8988T (cell line): Measurements from ENCODE around the gene HOXB7.

Source experiments
- DNase-seq: peaks from one replicate; pipeline ENCODE4 v3.0.0; 2011

Gene HOXB7

DNA sequence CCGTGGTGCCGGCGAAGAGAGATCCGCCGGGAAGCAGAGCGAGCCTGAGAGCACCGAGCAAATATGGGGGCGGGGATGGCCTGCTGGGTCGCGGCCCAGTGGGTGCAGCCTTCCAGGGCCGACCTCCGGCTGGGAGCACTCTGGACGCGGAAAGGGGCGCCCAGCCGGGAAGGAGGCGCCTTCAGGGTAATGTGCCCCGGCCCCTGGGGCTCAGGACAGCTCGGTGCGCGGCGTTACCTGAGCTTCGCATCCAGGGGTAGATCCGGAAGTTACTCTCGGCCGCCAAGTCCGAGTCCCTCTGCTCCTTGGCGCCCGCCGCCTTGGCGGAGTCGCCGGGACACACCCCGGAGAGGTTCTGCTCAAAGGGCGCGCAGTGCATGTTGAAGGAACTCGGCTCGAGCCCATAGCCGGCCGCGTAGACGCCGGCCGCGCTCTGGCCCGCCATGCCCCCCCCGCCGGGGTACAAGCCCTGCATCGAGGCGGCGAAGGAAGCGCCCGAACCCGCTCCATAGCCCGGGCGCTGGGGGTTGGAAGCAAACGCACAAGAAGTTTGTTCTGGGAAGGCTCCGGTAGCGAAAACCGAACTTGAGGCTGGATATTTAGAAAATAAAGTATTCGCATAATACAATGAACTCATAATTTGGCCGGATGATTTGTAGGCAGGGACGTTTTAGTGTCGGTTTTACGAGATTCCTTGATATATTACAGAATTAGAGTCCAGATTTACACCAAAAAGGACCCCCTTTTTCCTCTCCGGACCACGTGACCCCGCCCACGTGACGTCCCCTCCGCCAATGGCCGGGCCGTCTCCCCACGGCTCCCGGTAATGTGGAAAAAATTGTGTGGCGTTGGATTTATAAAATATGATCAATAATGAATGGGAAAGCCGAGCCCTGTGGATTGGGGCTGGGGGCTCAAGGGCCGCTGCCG, at the start of gene HOXB7:
Gene HOXB7, minus strand, starts transcription at position 736 of the 930 bp plus-strand sequence. Its CDS starts 99 bp downstream, at position 637.
- peak; percentile 71 for DNase-seq

DNA sequence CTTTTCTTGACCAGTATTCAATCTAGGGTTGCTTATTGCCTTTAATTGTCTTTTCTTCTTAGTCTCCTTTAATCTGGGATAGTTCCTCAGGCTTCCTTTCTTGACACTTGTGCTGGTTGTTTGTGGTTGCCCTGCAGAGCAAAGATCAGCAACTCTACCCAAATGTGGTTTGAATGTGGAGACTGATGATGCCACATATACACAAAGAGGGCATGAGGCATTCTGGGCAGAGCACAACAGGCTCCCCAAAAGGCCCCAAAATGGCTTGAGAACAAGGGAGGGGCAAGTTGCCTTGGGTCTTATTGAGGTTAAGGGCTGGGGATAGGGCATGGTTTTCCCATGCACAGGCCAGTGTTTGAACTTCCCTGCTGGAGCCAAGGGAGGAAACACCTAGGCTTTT, 45.1 kb upstream of the HOXB7 start:
- DNase-seq = no peak

DNA sequence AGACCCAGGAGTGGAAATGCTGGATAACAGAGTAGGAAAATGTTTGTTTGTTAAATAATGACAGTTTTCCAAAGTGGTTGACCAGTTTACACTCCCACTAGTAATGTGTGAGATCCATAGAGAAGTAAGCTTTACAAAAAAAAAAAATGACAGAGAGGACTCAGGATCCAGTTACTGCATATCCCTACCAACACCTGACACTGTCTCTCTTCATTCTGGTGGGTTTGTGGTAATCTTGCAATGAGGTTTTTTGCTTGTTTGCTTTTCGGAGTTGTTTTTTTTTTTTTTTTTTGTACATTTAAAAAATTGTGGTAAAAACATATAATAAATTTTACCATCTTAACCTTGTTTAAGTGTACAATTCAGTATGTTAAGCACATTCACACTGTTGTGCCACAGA, 38.9 kb upstream of the HOXB7 start:
- DNase-seq = no peak

DNA sequence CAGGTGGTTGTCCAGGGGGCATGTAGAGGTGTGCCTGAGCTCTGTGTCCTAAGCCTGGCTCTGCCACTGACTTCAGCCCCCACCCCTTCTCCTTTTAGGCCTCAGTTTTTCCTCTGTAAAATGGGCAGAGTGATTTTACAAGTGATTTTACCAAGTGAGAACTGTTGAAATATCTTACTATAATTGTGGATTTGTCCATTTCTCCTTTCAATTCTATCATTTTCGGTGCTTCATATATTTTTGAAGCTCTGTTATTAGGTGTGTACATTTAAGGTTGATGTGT, 37.1 kb upstream of the HOXB7 start:
- no peak for DNase-seq

DNA sequence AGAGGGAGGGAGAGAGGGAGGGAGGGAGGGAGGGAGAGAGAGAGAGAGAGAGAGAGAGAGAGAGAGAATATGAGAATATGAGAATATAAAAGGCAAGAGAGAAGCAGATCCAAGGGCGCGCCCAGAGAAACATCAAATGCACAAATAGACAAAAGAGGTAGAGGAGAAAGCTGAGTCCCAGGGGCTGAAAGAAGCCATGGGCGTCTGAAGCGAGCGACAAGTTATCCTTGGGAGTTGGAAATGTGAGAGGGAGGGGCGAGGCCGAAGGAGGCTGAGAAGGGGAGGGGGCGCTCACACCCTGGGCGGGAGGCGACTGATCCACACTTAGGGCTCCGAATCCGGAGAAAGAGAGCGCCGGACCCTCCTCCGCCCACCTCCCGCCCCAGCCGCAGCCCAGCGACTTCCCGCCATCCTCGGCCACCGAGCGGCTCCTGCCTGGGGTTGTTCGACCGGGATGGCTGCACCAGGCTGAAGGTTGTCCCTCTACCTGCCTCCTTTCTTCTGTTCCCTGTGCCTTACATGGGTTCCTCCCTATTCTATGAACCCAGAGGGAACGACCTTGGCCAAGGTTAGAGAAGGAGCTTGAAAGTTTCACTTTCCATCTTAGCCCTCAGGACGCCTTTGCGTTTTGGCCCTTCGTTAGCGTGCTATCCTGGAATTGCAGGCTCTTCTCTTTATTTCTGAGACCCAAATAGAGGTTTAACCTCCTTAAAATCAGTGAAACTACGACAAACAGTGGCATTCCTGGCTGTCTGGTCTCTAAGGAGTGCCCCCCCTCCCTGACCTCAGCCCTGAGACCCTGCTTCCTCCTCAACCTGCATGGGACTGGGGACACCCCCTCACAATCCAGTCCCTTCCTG, 36.5 kb upstream of the HOXB7 start:
- no peak for DNase-seq

DNA sequence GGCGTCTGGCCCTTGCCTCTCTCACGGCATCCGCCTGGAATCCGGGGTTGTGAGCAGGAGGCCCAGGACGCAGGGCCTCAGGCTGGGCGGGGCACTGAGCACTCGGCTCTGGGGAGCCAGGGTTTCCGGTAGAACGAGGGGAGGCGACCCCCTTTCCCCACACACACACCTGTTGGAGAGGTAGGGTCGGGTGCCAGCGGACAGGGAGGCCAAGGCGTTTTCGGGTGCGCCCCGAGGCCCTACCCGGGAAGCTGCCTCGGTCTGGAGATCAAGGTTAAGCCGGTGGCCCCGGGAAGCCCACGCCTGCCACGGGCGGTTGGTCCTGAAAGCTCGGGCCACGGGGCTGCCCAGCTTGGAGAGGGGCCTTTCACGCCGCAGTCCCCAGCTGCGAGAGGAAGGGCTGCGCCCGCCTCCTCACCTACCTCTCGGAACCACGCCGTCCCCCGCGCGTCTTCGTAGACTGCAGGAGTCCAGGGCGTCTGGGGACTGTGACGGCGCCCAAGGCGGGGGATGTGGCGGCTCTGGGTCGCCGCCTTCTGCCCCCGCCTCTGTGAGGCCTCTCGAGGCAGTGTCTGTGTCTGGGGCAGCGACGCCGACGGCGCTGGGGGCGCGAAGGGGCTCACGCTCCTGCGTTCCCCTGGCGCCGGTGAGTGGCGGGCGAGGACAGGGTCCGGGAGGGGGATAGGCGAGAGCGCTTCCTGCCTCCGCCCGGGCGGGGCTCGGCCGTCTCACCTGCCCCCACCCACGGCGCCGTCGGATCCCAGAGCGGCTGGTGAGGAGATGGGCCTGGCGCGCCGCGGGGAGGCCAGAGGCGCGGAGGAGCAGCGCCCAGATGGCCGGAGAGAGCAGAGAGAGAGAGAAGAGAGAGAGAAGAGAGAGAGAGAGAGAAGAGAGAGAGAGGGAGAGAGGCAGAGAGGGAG, 35.6 kb upstream of the HOXB7 start:
- DNase-seq = peak; percentile 73

DNA sequence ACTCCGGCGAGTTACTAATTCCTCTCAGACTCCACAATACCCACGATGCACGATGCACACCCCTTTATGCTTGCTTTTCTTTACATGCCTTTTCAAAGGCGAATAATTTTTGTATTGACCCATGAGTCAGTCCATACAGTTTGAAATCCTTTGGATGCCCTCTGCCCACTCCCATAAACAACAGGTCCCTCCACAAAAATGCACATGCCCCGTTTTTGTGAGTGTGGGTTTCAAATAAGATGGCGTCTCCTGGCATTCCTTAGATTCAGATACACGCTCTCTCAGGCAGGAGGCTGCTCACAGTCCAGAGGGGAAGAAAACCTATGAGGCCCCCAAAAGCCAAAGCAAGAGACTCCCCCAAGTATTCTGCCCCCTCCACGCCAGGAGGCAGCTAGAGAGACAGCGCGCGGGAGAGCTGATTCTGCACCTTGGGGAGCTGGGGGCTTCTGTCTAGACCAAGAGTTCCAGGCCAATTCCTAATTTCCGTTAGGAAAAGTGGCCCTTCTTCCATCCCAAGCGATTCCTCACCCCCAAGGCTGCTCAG, 34.9 kb upstream of the HOXB7 start:
- DNase-seq = peak; percentile 32

DNA sequence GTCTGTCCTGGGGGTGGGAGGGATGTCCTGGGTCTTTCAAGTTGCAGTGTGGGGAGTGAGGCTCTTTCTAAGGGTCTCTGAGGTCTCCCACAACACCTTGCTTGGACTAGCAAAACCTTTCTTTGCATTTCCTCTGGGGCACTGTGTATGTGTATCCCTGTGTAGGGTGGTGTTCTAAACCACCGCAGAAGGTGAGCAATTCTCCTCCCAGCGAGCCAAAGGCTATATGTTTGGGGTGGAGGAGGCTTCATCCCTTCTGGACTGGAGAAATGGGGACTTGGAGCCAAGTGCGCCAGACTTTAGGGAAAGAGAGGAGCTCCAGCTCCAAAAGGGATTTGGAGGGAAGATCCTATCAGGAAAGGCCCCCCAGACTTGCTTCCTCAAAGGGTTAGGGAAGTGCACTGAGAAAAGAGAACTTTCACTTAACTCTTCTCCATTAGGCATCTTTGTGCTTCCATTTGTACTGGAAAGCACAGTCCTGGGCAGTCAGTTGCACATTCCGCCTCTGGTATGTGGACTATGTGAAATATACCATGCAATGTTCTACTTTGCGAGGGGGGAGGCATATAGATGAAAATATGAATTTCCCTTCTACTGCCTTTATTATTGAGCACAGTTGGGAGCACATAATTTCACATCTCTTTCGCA, 34.2 kb upstream of the HOXB7 start:
- peak; percentile 10 for DNase-seq

DNA sequence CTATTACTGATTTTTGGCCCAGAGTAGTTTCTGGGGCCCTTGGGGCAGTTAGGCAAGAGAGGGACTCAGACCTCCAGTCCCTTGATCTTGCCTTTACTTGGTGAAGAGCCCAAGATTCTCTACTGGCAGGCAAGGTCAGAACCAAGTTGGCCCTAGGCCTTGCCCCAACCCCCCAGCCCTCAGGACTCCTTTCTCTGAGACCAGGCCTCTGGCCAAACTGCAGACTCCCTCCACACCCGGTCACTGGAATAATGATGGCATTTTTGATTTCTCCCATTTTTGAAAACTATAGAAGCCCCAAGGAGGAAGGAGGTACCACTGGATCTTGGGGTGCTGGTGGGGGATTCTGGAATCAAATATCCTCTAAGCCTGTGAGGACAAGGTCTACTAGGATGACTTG, 33.3 kb upstream of the HOXB7 start:
- no peak for DNase-seq

DNA sequence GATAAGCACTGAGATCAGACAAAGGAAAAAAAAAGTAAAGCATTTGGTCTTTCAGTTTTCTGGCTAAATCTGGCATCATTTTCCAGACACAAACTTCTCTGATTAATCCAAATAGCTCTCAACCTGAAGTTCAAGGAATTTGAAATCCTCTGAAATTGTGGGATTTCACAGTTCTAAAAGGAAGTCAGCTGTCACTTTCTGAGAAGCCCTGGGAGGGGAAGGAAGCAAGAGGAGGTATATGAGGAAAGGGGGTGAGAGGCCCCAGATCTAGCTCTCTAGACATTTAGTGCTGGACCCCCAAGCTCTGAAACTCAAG, 32.8 kb upstream of the HOXB7 start:
- DNase-seq = no peak

DNA sequence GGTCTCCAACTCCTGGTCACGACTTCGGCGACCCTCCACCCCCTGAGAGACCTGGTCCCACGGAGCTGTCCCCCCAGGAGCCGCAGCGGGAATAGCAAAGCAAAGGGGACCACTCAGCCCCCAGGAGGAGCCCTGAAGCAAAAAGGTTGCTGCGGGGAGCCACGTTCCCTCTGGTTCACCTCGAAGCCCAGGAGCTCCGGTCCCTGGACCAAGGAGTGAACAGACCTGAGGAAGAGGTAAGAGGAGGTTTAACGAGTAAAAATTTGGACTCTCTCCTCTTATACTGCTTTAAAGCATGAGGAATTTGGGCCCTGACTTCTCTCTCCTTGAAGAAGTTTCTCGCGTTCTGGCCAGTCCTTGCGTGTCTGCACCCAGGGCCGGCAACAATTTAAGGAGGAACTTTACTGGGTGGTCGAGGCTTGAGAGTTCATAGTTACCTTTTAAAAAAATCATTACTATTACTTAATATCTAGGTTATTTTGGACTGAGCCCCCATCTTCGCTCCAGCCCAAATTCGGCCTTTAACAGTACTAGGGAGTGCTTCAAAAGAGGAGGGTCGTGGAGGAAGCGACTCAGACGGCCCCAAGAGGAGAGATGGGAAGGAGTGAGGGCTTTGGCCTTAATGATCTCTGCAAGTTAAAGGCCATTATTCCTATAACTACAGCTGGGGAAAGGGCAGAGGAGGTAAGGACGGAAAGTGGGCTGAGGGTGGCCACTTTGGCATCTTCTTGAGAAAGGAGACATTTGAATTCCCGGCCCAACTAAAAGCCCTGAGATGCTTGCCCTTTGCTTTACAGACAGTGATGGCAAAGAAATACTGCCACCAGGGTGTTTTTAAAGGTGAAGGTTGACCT, 32.3 kb upstream of the HOXB7 start:
- DNase-seq = no peak

DNA sequence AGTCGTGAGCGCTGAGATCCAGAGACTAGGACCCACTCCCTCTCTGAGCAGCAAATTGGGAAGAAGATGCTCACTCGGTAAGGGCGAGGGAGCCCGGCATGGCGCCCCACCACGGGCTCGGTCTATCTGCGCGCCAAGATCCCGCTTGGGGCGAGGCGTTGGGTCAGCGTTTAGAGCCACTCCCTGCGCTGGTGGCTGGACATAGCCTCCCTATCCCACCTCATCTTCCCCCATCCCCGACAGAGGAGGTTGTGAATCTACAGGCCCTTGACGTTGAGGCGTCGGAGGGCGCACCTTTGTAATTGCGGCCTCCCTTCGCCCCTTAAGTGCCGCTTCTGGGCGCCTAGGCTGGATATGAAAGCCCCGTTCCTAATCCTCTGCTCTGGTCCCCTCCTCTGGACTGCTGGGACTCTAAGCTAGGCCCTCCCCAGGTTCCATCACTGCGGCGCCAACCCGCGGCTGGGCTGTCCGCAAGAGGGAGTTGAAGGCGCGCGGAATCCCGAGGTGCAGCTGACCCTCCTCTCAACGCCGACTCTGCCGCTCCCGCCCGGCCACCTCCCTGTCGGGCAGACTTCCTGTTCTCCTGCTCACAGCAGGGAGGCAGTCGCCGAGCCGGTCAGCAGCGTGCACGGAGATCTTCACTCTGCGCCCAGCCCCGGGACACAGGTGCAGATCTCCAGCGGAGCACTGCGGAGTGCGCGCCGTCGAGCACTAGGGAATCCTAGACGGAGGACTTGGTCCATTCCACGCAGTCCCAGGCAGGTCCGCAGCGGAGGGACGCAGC, 31.4 kb upstream of the HOXB7 start:
- DNase-seq = no peak

DNA sequence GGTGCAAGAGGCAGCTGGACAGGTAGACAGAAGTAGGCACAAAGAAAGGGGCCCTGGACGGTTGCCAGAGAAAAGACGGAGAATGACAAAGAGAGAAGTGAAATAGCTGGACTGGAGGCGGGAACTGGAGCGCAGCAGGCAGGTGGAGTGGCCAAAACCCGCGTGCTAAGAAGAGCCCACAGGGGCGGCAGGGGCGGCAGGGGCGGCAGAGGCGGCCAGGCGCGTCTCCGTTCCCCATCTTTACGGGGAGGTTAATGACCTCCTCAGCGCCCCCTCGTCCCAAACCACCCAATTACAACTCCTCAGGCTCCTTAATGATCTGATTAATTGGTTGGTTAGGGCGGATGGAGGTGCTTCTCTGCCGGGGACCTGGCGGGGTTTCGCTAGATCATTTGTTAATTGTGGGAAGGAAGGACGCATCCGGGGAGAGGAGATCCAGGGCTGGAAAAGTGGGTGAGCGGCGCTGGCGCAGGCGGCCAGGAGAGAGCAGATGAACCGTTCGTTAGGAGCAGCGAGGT, 30.8 kb upstream of the HOXB7 start:
- no peak for DNase-seq

DNA sequence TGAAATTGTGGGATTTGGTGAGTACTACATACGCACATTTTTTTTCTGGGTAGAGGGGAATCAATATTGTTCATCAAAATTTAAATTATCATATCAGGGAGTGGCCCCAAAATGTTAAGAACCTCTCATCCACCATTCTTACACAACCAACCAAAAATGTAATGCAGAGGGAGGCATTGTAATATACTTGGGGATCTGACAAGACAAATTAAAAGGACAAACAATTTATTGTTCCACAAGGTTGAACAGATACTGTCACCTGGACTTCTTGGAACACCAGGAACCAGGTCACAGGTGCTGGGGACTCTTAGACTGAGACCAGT, 30.0 kb upstream of the HOXB7 start:
- no peak for DNase-seq

DNA sequence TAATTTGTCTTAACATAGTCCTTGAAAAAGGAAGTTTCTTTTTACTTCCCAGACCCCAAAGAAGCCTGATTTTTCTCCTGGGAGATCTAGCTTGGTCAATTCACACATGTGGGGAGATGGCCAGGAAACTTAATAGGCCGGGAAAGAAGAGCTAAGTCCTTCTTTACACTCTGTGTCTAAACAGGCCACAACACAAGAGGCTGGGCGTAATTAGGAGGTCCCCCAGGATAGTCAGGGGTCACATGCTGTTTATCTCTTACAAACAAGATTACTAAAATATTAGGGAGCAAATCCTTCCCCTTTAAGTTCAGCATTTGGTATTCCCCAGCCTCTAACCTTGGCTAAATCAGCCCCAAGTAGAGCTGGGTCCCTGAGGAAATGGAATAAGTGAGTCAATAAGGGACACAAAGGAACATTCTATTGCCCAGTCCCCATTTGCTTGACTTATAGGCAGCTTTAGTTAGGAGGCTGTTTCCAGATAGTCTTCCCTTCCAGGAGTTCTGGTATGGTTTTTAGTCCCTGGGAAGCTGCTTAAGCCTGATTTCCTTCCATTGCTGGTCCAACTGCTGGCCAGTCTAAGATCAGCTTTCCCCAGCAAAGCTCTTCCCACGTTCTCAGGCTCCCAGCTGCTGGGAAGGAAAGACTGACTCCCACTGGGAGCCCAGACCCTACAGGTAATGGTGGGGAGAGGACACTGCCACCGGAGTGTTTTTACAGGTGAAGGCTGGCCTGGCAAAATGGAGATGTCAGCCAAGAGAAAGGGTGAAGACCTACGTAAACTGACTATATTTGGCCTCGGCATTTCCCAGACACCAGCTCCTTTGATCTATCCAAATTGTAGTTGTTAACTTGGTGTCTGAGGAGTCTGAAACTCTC, 29.4 kb upstream of the HOXB7 start:
- no peak for DNase-seq

DNA sequence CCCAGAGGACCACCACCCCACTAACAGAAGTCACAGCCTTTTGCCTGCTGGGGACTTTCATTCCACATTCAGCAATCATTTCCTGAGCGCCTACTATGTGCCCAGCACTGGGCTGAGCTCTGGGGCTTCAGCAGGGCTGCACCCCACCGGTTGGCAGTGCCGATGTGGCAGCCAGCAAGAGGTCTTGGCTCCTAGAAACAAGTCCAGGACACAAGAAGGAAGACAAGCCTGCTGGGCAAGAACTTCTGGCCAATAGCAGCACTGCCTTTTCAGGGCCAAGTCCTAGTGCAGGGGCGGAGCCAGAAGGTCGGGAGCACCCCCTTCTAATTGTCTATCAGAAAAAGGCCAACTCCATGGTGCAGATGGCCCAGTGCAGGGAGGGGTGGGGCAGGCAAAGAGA, 28.3 kb upstream of the HOXB7 start:
- DNase-seq = peak; percentile 11

DNA sequence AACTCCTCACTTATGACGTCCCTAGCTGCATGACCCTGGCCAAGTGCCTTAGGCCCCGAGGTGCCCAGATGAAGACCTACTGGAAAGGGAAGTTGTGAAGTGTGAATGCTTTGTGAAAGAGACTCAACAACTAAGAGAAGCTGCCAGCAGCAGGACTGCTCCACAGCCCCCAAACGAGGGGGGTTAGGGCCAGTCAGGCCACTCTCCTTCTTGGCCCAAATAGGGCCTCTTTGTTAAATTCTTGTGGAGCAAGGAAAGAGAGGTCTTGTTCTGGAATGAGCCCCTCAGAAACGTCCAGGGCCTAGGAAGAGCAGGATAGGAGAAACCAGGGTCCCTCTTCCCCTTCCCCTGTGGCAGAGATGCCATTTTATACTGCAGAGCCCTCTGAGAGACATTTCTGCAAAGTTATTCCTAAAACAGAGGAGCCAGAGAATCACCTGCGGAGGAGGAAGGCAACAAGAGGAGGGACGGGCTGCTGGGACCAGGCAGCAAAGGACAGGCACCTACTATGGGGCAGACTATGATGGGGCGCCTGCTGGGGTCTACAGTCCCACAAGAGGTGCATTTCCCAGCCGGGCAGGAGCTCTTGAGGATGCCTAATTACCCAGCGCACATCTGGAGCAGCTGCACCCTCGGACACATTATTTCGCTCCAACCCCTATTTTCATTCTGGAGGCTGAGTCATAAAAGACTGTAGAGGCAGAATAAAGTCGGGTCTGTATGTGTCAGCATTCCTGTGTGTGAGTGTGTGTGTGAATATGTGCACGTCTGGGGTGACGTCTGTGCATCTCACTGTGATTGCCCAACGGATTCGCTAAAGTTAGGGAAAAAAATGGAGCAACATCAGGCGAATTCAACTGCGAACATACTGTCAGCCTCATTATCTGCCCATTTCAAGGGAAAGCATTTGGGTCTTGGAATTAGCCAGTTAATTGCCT, 26.8 kb upstream of the HOXB7 start:
- peak; percentile 78 for DNase-seq
